ENCODE measurements around the gene RAB11FIP4.

Gene RAB11FIP4

DNA sequence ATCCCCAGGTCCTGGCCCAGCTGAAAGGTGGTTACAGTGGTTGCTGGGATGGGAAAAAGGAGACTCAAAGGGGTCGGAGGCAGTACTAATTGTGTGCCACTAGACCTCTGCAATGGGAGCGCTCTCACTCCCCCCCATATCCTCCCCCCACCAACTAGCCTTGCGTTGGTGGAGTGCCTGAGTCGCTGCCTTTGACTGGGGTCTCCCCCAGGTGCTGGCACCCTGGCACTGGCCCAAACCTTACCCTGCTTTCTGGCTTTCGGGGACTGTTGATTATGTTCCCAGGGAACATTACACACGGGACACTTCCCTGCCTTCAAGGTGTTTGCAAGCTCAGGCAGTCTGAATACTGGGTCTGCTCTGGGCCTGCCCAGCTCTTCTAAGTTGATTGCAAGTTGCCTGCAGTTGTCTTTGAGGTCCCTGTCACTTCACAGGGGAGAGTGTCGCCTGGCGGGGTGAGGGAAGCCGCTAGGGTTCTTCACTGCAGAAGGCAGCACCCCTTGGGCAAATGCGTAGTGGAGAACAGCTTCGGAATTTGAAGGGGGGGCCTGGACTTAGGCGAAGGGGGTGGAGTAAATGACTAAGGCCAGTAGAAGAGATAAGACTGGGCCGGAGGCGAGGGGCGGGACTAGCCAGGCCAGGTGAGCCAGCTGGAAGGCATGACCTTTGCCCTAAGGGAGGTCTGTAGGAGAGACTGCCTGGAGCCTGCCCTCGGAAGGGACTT lies 98.0 kb downstream of the RAB11FIP4 start:
- no peak for DNase-seq

DNA sequence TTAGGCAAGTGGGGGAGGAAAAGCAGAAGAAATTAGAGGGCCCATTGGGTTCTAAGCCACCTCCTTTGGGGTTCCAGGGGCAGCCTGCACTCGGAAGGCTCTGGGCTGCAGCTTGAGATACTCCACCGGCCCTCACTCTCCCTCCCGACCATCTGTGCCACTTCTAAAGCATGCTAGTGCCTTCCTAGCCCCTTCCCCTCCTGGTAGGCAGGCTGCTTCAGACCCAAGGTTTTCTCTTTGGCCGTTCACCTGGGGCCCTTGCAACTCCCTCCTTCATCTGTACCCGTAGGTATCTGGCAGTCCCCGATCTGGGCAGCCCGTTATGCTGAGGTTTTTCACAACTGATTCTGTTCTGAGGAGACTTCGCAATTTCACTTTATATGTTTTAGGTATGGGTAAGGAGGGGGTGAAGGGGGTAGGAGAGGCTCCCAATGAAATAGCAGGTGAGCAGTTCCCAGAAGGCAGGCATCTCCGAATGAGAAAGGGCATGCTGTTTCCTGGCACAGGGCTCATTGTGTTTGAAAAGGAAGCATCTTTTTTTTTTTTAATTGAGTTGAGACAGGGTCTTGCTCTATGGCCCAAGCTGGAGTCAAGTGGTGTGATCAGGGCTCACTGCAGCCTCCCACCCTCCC lies 98.7 kb downstream of the RAB11FIP4 start:
- no peak for DNase-seq

DNA sequence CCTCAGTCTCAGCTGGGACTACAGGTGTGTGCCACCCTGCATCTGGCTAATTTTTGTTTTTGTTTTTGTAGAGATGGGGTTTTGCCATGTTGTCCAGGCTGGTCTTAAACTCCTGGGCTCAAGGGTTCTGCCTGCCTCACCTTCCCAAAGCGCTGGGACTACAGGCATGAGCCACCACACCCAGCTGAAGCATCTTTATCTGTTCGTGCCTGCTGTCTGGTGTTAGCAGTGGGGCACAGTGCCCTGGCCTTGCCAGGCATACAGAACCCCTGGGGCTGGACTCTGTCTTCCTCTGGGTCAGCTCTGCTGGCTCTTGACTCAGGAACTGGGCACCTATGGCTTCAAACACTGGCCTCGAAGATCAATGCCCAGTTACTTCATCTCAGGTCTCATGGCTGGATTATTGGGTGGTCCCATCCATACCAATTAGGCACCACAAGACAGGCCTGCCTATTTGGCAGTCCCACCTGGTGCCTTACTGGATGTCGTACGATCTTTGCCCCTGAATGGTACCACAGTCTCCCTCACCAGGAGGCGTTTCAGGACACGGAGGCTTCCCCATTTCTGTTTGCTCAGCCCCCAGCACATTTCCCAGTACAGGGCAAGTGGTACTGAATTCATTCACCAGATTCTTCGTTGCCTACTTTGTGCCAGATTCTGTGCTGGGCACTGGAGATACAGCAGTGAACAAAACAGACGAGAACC lies 99.3 kb downstream of the RAB11FIP4 start:
- DNase-seq: no peak

DNA sequence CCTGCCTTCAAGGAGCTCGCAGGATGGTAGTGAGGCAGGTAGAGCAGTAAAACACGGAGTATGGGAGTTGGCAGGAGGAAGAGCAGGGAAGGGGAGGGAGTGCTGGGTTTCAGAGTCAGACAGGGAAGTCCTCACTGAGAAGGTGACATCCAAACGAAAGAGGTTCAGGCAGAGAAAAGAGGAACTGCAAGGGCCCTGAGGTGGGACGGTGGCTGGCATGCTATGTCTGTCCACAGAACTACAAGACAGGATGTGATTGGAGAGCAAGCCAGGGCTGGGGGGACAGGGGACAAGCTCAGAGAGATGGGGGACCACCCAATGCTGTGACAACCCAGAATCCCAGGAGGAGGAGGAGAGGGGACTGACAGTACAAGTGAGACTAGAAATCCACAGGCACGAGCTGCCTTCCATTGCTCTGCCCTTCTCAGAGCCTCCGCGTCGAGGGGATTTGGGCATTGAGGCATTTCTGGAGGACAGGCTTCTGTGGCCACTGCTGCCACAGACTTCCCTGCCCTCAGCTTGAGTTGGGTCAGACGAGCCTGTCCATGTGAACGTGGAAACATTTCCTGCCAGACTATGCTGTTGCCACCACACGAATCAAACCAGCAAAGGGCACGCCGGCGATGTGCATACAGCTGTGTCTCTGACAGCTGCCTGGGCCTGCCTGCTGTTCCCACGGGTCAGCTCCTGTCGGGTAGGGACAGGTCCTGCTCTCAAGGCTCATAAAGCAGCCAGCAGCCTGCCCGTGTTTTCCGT lies 100.1 kb downstream of the RAB11FIP4 start:
- DNase-seq: no peak

DNA sequence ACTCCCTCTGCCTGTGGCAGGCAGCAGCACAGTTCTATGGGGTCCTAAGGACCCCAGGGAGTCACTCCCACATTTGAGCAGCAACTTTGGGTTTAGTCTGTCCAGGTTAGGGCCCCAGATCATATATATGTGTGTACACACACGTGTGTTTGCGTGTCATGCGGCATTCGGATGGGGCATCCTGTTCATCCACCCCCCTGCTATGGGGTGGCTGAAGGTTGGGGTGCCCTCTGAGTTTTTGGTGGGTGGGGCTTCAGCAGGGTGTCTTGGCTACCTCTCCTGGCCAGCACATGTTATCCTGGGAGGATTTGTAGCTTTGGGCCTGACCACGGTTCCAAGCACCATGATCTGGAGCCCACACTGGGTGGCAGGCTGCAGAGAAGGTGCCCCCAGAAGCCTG lies 100.7 kb downstream of the RAB11FIP4 start:
- no peak for DNase-seq

DNA sequence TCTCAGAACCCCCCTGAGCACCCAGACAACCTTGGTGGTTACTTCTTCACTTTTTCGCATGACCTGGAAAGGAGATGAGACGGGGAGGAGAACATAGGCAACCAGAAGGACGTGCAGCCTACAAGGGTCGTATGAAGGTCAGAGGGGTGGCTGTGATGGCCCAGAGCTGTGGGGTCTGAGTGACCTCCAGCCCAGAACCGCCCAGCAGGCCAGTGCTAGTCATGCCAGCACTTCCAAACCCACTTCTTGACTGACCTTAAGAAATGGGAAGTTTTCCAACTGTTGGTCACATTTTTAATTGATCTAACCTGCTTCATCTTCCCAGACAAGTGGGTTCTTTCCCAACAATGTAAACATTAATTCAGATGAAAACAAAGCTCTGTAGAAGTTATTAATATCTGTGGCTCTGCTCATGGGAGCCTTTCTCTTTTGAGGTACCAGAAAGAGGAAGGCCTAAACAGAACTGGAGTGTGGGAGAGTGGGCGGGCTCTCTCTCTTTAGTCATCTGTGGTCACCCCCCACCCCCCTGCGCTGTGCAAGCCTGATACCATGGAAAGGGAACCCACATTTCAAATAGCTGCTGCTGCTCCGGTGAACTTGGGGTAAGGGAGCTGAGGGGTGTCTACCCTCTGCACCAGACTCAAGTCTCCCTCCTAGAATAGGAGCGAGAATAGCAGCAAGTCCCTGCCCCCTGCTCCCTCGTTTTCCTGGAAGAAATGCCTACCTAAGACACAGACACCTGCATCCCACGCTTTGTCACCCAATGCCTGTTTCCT lies 101.6 kb downstream of the RAB11FIP4 start:
- no peak for DNase-seq

DNA sequence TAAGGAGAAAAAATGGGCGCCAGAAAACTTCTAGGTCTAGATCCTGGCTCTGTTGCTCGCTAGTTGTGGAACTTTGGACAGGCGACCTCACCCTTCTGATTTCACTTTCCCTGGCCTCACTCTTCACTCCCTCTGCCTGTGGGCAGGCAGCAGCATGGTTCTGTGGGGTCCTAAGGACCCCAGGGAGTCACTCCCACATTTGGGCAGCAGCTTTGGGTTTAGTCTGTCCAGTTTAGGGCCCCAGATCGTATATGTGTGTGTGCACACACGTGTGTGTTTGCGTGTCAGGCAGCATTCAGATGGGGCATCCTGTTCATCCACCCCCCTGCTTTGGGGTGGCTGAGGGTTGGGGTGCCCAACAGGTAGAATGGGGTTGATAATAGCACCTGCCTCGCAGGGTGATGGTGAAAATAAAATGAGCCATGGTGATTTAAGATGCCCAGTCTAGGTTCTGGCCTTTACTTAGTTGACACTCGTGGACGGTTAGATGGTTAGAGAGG lies 102.2 kb downstream of the RAB11FIP4 start:
- no peak for DNase-seq

DNA sequence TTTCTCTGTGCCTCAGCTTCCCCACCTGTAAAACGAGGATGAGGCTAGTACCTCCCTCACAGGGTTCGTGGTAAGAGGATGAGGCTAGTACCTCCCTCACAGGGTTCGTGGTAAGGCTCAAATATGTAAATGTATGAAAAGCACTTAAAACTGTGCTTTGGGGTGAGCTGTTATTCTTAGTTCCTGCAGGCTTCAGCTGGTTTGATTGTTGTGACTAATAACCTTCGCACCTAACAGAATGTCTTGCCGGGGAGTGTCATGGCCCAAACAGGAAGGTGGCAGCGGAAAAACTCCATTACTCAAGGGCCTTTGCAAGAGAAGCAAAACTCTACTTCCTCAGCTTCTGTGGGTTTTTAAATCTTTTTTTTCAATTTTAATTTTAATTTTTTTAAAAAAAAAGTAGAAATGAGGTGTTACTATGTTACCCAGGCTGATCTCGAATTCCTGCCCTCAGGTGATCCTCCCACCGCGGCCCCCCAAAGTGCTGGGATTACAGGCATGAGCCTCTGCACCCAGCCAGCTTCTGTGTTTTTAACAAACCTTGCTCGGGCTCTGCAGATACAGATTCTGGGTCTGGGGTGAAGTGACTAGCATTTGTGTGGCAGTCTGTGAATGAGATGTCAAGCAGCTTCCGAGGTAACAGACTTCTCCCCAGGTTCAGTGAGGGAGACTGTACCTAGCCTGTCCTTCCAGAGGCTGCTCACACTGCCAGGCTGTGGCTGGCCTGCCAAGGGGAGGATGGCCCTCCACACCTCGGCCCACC lies 103.0 kb downstream of the RAB11FIP4 start:
- DNase-seq: peak; percentile 36

DNA sequence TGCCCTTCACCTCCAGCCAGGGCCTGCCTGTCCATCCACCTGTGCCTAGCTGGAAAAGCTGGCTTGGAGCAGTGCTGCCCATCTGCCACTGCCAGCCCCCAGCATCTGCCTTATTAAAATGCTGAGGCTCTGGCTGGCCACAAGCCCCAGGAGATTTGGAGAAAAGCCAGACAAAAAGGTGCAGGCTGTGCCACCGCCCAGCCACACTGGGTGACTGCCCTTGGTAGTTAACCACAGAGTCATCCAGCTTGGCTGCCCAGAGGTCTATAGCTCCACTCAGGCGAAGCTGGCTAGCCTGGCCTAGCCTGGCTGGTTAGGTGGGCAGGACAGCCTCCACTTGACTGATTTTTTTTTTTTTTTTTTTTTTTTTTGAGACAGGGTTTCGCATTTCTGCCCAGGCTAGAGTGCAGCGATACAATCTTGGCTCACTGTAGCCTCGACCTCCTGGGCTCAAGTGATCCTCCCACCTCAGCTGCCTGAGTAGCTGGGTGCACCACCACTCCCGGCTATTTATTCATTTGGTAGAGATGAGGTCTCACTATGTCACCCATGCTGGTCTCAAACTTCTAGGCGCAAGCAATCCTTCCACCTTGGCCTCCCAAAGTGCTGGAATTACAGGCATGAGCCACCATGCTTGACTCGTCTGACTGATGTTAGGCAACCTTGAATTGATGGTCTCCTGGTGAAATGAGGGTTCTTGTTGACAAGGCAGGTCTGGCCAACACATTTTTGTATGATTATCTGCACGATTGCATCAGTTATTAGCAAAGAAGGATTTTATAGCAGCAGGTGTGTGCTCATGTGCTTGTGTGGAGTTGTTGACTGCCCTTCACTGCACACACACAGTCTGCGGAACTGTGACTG lies 103.8 kb downstream of the RAB11FIP4 start:
- peak; percentile 57 for DNase-seq

DNA sequence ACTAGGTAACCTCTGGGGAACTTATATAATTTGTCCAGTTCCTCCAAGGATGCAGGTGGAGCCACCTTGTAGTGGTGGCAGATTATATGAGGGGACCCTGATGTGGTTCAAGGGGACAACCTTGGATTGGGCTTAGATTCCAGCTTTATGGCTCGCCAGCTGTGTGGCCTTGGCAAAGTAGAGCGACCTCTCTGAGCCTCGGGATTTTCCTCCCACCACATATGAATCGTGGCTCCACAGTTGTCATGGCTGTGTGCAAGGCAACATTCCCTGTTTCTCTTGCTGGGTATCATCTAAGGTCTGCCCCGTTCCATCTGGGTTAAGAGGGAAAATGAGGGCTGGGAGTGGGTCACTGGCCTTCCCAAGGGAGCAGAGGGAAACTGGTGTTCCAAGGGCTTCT lies 104.6 kb downstream of the RAB11FIP4 start:
- DNase-seq: no peak

DNA sequence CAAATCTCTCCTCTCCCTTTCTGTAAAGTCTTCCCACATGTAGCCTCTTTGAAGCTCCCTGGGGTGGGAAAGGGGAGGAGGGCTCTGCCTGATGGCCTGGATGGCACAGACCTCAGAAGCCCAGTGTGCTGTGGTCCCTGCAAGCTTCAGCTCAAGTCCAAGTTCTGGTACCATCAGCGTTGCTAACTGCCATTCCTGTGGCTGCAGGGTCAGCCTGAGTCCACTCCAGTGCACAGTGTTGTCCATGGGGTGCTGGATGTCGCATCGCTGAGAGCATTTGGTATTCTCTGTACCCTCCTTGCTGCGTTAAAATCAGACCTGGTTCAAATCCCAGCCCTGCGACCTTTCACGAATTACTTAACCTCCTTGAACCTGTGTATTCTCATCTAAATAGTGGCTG lies 105.1 kb downstream of the RAB11FIP4 start:
- no peak for DNase-seq

DNA sequence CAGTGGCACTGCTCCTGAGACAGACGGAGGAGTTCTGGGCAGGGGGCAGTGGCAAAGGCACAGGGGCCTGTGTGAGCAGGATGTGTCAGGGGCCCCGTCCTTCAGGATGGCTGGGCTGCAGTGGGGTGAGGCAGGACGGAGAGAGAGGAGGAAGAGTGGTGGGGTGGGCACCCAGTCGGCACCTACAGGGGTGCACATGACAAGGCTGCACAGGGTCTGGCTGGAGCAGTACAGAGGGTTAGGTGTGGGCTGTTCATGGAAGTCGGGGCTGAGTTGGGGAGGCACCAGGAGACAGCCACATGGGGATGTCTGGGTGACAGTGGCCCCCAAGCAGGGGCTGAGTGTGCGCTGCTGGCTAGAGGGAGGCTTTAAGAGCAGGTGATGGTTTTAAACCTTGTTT lies 106.0 kb downstream of the RAB11FIP4 start:
- no peak for DNase-seq

DNA sequence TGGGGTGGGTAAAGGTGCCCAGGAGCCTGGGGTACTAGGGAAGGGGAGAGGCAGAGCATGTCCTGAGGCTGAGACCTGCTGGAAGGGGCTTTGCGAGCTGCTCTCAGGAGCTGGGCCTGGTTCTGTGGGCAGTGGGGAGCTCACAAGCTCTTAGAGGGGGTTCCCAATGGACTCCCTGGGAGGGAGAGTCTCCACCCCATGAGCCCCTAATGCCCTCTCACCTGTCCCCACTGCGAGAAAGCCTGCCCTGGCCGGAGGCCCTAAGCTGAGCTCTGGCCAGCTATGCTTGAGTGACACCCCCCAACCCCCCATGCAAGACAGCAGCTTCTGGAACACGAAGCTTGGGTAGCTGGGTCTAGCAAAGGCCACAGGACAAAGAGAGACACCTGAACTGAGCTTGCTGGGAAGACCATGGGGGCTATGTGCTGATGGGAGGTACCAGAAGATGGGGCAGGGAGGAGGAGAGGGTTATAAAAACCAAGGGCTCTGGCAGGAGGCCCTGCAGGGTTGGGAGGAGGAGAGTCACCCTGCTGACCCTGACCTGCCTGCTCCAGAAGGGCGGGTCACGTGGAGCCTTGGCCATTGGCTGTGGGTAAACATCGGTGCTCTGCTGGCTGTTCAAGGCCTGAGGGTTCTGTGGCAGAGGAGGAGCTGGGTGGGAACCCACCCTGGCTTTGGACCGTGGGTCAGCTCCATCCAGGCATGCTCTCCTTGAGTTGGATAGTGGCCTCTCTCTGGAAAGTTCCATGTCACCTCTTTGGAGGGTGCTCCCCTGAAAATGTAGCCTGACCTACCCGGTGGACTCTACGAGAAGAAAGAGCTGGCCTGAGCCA lies 106.7 kb downstream of the RAB11FIP4 start:
- no peak for DNase-seq

DNA sequence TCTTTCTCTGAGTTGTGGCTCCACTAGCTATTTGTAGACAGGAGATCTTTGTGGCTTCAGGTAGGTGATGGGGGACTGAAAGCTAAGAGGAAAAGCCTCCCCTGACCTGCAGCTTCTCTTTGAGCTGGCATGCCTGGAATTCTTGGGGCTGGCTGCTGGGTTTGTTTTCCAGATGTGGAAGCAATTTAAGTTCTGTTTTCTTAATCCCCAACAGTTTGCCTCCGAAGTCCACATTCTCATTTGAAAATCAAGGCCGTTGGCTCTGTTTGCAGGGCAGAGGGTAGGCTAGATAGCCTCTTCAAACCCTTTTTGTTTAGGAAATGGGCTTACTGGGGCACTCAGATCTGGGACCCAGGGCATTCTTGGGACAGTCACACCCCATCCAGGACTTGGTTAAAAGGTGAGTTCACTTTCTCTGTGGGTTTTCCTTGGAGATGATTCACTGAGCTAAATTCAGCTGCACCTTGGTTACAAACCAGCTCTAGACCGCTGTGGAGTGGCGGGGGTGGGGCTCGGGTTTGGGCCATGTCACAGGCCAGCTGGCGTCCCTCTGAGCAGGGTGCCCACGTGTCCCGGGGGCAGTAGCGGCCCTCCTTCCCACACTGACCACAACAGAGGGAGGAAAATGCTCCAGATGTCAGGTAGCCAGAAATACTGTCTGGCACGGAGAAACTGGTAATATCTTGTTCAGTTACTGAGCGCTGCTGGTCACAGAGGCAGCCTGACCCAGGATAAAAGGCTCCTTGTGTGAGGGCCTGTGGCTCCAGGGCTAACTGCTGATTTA lies 108.5 kb downstream of the RAB11FIP4 start:
- no peak for DNase-seq

DNA sequence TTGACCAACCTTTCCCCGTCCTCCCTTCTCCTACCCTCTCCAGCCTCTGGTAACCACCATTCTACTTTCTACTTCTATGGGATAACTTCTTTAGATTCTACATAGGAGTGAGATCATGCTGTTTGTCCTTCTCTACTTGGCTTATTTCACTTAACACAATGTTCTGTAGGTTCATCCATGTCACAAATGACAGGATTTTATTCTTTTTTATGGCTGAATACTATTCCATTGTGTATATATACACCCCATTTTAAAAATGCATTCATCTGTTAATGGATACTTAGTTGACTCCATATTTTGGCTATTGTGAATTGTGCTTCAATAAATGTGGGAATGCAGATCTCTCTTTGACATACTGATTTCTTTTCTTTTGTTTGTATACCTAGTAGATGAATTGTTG lies 115.0 kb downstream of the RAB11FIP4 start:
- no peak for DNase-seq

DNA sequence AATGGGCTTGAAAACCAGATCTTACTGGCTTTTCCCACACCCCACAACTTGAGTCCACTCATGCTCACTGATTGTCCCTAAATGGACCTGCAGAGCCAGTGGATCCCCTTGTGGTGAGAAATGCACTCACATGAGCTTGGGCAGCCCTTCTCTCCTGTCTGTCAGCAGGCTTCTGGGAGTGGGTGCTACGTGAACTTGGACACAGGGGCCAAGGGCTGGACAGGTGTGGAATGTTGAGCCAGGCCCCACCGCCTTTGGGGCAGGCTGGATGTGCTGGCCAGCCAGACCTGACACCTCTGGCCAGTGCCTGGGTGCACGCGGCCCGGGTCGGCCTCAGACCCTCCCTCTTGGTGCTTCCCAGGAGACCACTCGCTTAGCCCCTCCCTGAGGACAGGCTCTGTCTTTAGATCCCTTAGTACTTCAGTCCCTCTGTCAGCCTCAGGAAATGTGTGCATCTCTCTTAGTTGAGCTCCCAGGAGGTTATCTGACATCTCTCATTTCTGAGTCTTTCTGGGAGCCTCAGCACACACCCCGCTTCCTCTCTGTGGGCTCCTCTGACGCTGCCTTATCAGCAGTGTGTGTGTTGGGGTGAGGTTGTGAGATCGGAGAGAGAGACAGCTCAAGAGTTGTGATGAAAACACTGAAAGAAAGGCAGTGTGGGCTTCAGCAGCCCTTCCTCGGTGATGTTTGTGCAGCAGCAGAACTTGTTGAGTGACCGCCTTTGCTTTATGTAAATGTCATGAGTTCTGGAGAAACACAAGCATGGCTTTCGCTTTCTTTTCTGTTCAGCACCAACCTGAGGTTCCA lies 117.0 kb downstream of the RAB11FIP4 start:
- DNase-seq: no peak

DNA sequence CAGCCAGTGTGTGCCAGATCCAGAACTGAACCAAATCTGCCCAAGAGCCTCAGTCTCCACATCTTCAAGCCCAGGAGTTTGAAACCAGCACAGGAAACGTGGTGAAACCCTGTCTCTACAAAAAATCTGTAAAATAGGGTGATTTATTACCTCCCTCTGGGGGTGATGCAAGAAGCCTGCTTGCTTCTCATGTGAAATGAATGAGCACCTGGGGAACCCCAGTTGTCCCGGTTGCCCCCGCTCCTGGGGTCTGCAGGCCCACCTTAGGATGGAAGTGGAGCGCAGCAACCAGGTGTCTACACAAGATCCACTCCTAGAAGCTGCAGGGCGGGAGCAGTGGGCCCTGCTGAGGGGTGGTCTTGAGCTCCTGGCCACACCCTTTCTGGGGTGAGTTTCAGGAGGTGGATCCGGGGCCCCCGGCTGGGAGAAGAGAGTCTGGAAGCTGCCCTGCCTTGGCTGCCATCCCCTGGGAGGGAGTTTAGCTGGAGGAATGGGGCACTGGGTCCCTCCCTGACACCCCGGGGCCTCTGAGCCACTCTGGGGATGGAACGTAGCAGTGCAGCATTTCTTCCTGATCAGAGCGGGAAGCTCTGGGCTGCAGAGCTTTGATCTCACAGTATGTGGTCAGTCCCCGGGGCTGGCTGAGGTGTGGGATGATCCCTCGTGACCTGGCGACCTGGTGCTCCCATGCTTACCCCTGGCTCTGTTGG lies 117.8 kb downstream of the RAB11FIP4 start:
- no peak for DNase-seq
